Thyroid gland (tissue), 4 donors: ENCODE data around the gene NBEAL2.

ENCODE experiments used
- POLR2A ChIP-seq, 2 donors: fragments of 450-650 bp; IDR thresholded peaks; one replicate each; pipeline ENCODE4 v1.6.1; 2017; ENCODE audit warnings: antibody characterized with exemption in 2 of 2, mild to moderate bottlenecking in 2 of 2, moderate library complexity in 1 of 2
- TF ChIP-seq, protein P1 (sequence below), 6 experiments: fragments of 200-600 bp in 3 of 6; fragments of 450-650 bp in 3 of 6; sonication (generic) in 3 of 6; IDR thresholded peaks; one replicate each; pipeline ENCODE4 v1.5.1; 2016 to 2019; ENCODE audit warnings: antibody characterized with exemption in 6 of 6, mild to moderate bottlenecking in 2 of 6, inconsistent platforms in 1 of 6, moderate library complexity in 1 of 6

DNA sequence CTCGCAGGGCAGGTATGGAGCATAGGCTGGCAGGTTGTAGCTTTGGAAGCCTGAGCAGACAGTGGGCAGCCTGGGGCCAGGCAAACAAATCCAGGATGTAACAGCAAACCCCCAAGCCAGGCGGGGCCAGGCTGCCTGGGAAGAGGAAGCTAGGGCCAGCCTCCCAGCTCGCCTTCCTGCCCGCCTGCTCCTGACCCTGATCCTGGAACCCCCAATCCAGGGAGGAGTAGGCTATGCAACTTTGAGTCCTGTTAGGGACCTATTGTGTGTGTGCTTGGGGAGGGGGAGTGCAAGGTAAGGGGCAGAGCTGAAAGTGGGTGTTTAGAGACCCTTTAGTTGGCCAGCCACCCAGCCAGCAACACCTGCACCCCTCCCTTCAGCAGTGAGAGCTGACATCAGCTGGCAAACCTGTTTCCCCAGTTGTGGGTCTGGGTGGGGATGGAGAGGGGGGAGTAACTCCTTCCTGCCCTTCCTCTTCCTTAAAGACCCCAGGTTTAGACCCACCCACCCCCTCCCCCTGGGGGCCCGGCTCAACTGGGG, 2.5 kb downstream of the NBEAL2 start:
- TF ChIP-seq, protein P1, sequence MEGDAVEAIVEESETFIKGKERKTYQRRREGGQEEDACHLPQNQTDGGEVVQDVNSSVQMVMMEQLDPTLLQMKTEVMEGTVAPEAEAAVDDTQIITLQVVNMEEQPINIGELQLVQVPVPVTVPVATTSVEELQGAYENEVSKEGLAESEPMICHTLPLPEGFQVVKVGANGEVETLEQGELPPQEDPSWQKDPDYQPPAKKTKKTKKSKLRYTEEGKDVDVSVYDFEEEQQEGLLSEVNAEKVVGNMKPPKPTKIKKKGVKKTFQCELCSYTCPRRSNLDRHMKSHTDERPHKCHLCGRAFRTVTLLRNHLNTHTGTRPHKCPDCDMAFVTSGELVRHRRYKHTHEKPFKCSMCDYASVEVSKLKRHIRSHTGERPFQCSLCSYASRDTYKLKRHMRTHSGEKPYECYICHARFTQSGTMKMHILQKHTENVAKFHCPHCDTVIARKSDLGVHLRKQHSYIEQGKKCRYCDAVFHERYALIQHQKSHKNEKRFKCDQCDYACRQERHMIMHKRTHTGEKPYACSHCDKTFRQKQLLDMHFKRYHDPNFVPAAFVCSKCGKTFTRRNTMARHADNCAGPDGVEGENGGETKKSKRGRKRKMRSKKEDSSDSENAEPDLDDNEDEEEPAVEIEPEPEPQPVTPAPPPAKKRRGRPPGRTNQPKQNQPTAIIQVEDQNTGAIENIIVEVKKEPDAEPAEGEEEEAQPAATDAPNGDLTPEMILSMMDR (IDR thresholded peaks at IDR 0.05) = no peak
- TF ChIP-seq POLR2A (IDR thresholded peaks at IDR 0.05) = no peak
